GM19025 (cell line): ENCODE data around the gene C13orf46.

Source experiments
- ATAC-seq: cut with Tn5 transposase; IDR thresholded peaks from one replicate; pipeline ENCODE4 v1.9.1; 2021; ENCODE audit warnings: mild to moderate bottlenecking, low read depth, moderate library complexity; ENCODE audit not compliant: unreplicated experiment

C13orf46 gene

GRCh38 chr13:113941571-113942191, 32.2 kb downstream of the C13orf46 start:
- no peak for ATAC-seq

- no peak for ATAC-seq
Measured at GRCh38 chr13:113939944-113940297, 34.0 kb downstream of the C13orf46 start.

DNA sequence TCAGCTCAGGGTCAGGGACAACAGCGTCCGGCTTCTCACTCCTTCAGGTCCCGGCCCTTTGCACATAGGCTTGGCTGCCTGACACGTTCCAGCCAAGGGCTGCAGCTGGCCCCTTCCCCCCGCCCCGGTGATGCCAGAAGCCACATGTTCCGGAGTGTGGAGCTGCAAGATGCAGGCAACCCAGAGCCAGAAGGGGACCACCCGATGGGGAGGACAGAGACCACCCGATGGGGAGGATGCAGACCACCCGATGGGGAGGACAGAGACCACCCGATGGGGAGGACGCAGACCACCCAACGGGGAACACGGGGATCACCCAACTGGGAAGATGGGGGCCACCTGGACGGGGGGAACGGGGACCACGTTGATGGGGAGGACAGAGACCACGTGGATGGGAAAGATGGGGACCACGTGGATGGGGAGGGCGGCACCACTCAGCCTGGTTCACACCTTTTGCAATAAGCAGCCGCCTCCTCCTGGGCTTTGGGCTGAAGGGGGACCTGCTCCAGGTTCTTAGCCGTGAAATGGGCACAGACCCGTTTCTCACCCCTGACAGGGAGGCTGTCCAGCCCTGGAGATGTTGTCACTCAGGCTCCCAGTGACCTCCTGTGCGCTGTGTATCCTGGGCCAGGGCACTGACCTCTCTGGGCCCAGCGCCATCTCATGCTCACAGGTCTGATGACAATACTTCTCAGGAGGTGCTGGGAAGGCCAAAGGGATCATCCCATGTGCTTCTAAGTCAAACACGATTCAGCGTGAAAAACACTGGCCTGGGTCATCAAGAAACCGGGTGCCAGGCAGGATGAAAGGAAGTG, 34.5 kb downstream of the C13orf46 start:
- no peak for ATAC-seq

- no peak for ATAC-seq
Measured at GRCh38 chr13:113938716-113939115, 35.2 kb downstream of the C13orf46 start.

DNA sequence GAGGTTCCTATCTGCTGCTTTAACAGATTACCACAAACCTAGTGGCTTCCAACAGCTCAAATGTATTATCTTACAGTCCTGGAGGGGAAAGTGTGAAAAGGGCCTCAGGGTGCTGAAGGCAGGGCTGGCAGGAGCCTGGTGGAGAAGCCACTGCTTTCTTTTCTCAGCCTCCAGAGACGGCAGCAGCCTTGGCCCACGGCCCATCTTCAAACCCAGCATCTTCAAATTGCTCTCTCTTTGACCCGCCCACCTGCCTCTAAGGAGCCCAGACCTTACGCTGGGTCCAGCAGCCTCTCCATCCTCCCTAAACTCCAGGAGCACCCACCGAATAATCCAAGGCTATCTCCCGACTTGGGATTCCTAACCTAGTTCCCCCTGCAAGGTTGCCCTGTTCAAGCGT, 35.6 kb downstream of the C13orf46 start:
- ATAC-seq = no peak

DNA sequence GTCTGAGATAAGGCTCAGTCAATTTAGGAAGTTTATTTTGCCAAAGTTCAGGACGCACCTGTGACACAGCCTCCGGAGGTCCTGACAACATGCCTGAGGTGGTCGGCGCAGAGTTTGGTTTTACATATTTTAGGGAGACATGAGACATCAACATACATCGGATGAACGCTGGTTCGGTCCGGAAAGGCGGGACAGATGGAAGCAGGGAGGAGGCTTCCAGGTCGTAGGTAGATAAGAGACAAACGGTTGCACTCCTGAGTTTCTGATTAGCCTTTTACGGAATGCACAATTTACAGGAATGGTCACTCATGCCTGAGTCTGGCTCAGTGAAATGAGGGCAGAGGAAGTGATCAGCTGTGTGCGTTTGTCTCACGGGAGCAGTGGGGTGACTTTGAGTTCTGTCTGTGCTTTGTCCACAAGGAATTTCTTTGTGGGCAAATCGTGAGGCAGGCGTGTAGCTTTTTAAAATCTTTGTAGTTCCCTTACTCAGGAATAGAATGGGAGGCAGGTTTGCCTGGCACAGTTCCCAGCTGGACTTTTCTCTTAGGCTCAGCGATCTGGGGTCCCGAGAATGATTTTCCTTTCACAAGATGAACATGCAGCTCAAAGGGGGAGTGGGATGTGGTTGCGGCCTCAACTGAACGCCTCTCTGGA, 36.2 kb downstream of the C13orf46 start:
- ATAC-seq = no peak

GRCh38 chr13:113937073-113937472, 36.8 kb downstream of the C13orf46 start:
- ATAC-seq = no peak

GRCh38 chr13:113936166-113936965, 37.5 kb downstream of the C13orf46 start:
- ATAC-seq = no peak

DNA sequence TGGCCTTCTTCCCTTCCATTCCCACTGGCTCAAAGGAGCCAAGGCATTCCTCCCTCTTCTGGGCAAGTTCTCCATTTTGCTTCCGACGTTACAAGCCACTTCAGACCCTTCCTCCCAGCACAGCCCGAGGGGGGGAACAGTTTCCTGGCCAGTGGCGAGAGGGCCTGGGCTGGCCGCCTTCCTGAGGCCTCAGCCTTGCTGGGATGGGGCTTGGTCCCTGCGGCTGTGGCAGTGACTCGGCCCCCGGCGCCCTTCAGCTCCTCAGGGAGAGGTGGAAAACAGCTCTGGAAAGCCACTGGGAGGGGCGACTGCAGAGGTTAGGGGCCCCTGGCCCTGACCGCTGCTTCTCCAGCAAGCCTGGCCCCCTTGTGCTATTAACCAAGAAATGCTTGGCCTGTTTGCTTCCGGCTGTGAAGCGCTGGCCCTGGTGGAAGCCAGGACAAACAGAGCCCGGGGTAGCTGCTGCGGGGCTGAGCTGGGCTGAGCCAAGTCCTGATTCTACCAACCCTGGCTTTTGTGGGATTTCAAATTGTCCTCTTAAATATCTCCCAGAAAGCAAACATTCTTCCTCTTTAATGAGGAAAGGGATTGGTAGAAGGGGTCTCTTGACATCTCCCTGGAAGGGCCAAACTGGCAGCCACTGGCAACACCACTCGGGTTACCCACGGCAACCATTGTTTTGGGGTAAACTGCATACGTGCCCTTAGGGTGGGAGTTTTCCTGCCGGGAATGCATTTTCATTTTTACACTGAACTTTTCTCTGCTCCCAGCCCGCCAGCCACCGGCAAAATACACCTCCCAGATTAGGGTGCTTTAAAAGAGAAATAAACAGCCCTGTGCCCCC, 38.7 kb downstream of the C13orf46 start:
- no peak for ATAC-seq

GRCh38 chr13:113934576-113934975, 39.3 kb downstream of the C13orf46 start:
- ATAC-seq = no peak

DNA sequence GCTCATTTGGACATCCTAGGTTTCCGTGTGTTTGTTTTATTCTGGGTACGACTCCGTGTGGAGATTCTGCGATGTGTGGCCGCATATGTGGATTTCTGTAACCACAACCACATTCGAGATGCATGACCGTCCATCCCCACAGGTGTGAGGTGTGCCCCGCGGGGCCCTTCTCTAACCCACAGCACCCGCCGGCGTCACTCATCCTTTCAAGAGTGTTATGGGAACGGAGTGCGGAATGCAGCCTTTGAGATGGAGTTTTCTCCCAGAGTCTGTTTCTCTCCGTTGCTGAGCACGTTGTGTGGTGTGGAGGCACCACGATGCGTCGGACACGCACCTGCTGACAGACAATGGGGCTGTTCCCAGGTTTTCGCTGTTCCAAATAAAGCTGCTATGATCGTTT, 40.0 kb downstream of the C13orf46 start:
- no peak for ATAC-seq

DNA sequence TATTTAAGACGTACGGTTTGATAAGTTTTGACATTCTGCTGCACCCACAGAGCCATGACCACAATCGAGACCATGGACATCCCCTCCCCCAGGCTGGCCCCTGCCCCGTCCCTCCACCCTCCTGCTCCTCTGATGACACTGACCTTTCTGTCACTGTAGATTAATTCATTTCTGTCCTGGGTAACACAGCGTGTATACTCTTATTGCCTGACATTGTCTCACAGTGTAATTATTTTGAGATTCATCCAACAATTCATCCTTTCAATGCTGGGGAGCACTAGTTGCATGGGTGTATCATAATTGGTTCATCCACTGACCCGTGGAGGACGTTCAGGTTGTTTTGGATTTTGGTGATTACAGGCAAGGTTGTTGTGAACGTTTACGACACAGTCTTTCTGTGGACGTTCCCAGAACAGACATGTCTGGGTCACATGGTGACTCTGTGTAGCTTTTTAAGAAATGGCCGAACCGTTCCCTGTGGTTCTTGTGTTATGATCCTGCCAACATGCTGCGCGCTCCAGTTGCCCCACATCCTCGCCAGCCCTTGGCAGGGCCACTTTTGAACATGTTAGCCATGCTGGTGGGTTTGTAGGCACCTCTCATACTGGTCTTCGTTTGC, 41.9 kb downstream of the C13orf46 start:
- no peak for ATAC-seq

GRCh38 chr13:113930671-113931637, 42.9 kb downstream of the C13orf46 start:
- peak; percentile 44 for ATAC-seq

- no peak for ATAC-seq
Measured at GRCh38 chr13:113929628-113930615, 44.0 kb downstream of the C13orf46 start.

DNA sequence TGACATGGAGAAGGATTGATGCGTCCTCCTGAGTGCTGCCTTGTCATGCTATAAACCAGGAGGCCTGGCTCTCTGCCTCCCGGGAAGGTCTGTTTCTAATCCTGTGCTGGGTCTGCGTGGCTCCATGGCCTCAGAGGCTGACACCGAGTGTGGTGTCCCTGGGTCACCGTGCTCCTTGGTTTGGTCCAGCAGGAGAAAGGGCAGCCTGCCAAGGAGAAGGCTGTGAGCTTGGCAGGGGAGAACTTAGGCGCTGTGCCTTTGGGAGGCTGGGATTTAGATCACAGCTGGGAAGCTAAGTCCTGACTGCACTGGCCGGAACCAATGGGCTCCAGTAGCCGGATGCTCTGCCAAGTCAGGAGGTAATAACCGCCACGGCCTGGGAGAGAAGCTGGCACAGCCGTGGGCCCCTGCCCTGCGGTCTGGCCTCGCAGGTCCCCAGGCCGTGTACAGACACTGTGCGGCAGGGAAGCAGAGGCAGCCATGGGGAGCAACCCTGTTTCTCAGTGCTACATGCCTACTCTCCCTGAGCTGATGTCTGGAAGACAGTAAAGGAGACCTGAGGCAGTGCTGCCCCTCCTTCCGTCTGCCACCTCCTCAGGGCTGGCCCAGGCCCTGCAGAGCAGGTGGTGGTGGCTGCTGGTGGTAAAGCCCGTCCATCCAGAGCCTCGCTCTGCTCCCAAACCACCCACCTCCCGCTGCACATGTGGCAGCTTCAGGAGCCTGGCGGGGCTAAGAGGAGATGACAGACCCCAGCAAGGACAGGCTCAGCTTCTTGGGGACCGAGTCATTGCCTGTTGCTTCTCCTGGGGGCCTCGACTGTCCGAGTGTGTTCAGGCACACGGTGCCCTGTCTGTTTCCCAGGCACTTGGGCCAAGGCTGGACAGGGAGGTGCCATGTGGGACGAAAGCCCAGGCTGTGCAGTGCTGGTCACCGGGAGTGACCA, 44.9 kb downstream of the C13orf46 start:
- no peak for ATAC-seq
